HG03571 (cell line): ENCODE results near the gene DDIT4.
"Not testable (repeated sequence)": the region's sequence is repeated elsewhere in the genome, so short reads cannot be mapped to it uniquely, and the experiment has no call there.

Source experiments
- ATAC-seq: cut with Tn5 transposase; IDR thresholded peaks from one replicate; pipeline ENCODE4 v1.9.1; 2021; ENCODE audit not compliant: unreplicated experiment

DDIT4 gene, protein sequence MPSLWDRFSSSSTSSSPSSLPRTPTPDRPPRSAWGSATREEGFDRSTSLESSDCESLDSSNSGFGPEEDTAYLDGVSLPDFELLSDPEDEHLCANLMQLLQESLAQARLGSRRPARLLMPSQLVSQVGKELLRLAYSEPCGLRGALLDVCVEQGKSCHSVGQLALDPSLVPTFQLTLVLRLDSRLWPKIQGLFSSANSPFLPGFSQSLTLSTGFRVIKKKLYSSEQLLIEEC

DNA sequence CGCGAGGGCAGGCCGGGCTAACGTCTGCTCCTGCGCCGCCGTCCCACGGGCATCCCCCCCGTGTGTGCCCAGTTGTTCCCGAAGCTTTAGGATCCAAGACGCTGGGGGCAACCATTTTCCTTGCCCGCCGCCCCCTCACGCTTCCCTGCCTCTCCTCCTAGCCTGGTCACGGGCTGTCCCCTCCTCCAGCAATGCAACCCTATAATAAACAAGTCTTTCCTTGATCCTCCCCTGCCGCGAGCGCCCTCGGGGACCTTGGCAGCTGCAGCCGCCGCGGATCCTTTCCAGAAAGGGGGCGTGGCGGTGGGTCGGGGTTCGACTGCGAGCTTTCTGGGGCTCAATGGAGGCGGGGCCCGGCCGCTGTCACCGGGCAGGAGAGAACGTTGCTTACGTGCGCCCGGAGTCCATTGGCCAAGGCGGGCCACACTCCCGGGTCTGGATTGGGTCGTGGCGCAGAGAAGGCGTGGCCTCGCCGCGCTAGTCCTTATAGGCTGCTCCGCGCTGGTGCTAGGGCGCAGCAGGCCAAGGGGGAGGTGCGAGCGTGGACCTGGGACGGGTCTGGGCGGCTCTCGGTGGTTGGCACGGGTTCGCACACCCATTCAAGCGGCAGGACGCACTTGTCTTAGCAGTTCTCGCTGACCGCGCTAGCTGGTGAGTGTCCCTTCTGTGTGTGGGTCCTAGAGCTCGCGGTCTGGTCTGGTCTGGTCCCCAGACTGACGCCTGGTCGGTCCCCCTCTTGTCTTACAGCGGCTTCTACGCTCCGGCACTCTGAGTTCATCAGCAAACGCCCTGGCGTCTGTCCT, at the start of gene DDIT4:
DDIT4 (plus strand) TSS at position 515 of the 803 bp plus-strand sequence. CDS start 293 bp downstream, outside the sequence.
- ATAC-seq = peak; percentile 76

DNA sequence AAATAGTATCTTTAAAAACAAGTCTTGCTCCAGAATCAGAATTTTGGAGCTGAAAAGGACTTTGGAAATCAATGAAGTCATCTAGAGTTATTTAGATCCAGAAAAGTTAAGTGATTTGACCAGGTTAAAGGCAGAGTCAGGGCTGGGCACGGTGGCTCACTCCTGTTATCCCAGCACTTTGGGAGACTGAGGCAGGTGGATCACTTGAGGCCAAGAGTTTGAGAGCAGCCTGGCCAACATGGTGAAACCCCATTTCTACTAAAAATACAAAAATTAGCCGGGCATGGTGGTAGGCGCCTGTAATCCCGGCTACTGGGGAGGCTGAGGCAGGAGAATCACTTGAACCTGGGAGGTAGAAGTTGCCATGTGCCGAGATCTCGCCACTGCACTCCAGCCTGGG, 49.5 kb upstream of the DDIT4 start:
- ATAC-seq = not testable (repeated sequence)

DNA sequence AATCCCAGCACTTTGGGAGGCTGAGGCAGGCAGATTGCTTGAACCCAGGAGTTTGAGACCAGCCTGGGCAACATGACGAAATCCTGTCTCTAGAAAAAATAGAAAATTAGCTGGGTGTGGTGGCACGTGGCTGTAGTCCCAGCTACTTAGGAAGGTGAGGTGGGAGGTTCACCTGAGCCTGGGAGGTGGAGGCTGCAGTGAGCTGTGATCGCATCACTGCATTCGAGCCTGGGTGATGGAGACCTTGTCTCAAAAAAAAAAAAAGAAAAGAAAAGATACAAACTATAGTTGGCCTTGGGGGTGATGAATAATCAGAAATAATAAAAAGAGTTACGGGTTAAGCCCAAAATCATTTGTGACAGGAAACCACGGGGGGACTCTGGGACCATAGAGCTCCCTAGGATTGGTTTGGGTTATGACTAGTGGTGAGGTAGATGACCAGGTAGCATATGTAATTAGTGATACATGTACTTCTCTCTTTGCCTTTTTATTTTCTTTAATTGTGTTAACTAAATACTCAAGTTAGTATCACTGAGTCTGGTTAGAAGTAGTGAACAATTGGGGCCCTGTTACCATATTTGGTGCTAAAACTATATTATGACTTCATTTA, 47.2 kb upstream of the DDIT4 start:
- no peak for ATAC-seq

DNA sequence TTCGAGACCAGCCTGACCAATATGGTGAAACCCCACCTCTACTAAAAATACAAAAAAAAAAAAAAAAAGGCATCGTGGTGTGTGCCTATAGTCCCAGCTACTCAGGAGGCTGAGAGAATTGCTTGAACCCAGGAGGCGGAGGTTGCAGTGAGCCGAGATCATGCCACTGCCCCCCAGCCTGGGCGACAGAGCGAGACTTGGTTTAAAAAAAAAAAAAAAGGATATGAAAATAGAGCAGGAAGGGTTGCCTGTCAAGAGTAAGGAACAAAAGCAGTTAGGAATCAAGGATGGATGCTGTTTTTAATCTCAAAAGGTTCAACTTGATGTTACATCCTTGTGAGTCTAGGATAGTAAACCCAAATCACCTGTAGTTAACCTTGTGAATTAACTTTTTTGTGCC, 45.9 kb upstream of the DDIT4 start:
- no peak for ATAC-seq

DNA sequence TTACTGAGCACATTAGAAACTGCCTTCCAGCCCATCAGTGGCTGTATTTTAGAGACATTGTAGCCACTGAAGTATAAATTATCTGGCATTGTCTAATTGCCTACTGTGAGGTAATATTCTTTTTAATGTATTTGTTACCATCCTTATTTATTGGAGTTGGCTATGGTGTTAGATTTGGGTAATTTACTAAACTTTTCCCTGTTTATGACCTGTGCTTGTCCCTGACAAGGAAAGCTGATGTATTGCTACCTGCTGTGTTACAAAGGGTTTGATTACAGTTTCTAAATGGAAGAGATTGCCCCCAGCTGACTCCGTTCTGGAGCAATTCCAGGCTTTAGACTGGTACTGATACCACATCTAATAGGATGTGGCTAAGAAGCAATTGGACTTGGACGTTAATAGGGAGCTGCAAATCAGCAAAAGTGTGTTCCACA, 45.4 kb upstream of the DDIT4 start:
- no peak for ATAC-seq

DNA sequence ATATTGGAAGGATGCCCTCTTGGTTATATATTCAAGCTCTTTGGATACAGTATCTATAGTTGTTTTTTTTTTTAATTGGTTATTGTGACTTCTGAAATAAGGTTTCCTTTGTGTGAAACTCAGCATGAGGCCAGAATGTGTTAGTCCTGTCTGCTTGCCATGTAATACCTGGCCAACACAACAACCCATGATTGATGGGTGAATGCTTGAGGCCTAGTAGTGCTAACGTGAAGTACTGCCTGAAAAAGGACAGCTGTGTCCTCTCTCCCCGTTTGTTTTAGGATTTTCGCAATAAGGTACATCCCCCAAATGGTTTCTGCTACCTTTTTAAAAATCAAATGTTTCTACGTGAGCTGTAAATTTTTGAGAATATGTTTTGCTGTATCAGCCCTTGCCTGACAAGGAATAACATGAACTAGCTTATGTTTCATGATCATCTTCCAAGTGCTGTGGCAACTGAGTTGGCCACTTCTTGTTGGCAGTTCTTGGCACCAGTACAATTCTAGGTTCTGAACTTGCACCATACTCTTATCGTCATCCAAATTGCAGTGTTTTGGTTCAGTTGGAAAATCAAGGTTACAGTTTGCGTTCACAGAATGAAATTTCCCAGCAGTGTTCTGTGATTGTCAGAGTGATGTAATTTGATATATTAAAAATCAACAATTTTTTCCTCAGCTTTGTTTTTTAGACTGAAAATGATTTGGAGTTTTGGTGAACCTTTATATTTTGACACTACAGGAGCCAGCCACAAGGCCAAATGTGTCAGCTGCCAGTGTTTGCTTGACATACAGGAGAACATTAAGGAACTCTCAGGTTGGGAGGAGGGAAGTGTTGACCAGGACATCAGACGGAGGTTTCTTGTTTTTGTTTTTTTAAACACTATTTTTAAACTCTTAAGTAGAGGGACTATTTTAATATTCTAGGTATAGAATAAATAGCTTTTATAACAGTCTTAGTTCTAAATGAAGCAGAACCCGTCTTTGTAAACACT, 44.2 kb upstream of the DDIT4 start:
- no peak for ATAC-seq

DNA sequence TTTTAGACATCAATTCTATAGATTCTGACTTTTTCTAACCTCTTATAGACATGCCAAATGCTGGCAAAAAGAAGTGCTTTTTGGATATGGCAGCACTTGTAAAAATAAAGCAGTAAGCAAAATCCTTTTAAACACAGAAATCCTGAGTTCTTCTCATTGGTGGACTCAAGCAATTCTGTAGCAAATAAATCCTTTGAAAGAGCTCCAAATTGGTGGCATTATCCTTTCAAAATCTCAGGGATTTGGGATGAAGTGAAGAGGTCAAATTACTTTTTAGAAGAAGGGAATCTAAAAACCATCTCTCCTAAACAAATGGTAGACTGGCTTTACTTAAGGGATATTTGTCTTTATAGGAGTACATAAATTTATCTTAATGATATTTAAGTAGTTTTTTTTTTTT, 40.1 kb upstream of the DDIT4 start:
- ATAC-seq = no peak

DNA sequence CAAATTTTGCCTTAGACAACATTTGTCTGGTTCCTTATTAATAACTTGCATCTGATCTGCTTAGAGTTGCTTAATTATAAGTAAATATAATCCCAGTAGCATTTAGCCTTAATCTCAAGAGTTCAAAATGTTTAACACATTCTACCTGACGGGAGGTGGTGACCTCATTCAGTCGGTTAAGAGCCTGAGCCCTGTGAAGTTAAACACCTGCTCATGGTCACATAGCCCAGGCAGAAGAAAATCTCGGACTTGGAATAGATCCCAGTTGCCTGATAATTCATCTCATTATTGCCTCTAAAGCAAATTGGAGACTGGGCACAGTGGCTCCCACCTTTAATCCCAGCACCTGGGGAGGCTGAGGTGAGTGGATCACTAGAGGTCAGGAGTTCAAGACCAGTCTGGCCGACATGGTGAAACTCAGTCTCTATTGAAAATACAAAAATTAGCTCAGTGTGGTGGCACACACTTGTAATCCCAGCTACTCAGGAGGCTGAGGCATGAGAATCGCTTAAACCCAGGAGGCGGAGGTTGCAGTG, 39.1 kb upstream of the DDIT4 start:
- ATAC-seq = no peak

DNA sequence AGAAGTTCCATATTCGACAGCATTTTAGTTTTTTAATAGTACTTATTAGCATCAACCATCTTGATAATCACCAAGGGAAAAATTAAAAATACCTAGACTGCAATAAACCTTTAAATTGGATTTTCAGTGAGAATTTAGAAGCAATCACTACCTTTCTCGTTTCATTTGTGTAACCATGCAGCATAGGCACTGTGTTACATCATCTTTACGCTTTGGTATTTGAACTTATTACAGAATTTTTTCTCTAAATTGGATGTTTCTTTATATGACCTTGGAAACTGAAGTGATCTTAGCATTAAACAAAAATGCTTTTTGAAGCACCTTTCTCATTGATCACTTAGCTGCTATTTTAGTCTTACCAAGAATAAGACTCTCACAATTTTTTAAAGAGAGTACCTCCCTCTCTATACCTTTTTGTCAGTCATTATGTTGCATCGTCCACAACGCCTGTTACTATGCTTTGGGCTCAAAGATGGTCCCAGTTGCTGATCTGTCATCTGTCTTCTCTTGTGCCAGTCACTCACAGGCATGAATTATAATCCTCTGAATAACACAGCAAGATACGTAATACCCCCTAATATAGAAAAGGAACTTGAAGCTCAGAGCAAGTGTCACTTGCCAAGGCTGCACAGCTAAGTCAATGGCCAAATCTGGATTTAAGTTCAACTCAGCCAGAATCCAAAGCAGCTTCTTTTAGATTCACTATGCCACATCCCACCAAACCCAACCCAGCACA, 38.0 kb upstream of the DDIT4 start:
- ATAC-seq = no peak

DNA sequence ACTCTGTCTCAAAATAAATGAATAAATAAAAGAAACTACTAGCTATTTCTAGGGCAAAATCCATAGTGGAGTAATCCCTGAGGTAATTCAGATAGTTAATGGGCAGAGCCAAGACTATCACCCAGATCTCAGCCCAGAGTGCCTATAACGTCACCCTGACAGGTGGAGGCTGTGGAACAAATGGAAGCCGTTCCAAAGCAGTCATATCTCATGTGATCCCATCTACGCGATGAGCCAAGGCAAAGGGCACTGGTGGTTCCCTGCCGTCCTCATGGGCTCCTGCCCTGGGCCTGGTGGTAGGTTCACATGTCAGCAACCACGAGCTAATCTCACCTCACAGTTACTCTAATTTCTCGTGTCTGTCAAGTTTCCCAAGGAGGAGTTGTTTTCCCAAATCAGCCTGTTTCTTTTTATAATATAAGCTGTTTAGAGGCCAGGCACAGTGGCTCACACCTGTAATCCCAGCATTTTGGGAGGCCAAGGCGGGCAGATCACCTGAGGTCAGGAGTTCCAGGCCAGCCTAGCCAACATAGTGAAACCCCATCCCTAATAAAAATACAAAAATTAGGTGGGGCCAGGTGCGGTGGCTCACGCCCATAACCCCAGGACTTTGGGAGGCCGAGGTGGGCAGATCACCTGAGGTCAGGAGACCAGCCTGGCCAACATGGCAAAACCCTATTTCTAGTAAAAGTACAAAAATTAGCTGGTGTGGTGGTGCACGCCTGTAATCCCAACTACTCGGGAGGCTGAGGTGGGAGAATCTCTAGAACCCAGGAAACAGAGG, 35.1 kb upstream of the DDIT4 start:
- ATAC-seq = no peak

DNA sequence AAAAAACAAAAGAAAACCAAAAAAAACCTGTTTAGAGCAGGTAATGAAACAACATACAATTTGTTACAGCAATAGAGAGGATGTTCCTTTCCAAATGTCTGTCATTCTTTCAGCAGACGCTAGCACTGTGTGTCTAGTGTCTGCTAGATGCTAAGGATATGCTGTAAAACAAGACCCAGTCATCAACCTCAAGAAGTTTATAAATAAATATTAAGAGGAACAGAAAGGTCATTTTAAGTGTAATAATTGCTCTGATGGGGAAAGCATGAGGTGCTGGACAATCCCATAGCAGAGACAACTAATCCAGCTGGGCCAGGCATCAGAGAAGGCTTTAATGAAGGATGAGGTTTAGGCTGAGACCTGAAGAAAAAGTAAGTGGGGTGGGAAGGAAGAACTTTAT, 34.3 kb upstream of the DDIT4 start:
- no peak for ATAC-seq

DNA sequence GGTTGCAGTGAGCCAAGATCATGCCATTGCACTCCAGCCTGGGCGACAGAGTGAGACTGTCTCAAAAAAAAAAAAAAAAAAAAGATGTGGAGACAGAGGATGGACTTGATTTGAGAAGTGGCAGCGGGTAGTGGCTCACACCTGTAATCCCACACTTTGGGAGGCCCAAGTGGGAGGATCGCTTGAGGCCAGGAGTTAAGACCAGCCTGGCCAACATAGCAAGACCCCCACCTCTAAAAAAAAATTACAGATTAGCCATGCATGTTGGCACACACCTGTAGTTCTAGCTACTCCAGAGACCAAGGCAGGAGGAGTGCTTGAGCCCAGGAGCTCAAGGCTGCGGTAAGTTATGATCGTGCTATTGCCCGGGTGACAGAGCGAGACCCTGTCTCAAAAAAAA, 33.4 kb upstream of the DDIT4 start:
- ATAC-seq = no peak

DNA sequence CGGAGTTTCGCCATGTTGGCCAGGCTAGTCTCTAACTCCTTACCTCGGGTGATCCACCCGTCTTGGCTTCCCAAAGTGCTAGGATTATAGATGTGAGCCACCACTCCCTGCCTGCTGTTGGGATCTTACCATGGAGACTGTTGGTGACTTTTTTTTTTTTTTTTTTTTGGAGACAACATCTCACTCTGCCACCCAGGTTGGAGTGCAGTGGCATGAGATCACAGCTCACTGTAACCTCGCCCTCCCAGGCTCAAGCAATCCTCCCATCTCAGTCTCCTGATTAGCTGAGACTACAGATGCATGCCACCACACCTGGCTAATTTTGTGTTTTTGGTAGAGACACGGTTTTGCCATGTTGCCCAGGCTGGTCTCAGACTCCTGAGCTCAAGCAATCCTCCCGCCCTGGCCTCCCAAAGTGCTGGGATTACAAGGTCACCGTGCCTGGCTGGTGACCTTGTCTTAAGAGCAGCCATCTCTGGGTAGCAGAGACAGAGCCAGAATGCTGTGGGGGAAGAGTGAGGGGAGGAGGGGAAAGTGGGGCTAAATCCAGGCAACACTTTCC, 32.0 kb upstream of the DDIT4 start:
- no peak for ATAC-seq

DNA sequence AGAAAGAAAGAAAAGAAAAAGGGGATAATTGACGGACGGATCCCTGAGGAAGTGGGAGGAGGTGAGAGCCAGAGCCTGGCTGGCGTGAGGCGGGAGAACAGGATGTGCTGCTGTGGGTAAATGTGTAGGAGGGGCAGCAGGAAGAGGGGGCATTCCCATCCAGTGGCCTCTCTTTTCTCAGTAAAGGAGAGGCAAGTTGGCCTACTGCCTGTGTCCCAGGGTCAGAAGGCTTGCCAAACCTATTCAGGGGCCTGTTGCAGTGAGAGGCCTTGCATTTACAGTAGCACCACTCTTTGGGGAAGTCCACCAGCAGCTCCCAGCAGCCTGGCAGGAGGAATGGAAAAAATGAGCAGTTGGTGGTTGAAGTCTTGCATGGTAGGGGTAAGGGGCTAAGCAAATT, 31.0 kb upstream of the DDIT4 start:
- no peak for ATAC-seq

DNA sequence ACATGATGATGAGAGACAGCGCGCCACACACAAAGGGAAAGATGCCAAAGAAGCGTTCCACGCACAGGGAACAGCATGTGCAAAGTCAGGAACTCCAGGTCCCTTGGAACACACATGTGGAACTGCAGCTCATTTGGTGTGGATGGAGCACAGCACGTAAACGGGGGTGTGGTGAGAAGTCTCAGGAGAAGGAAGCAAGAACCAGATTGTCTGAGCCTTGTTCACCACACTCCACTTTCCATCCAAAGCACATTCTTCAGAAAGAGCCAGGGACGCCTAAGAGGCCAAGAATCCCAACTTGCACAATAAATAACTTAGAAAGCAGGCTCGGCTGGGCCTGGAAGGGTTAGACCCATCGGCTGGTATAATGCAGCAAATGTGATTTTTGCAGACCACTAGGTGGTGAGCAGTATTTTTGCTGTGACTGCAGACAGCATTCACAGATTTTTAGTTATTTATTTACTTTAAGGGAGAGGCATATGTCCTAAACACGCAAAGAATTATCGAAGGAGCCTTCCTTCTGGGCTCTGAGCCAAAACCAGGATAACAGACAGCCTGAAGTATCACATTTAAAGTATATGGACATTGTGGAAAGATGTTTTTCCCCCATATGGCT, 29.8 kb upstream of the DDIT4 start:
- ATAC-seq = no peak

DNA sequence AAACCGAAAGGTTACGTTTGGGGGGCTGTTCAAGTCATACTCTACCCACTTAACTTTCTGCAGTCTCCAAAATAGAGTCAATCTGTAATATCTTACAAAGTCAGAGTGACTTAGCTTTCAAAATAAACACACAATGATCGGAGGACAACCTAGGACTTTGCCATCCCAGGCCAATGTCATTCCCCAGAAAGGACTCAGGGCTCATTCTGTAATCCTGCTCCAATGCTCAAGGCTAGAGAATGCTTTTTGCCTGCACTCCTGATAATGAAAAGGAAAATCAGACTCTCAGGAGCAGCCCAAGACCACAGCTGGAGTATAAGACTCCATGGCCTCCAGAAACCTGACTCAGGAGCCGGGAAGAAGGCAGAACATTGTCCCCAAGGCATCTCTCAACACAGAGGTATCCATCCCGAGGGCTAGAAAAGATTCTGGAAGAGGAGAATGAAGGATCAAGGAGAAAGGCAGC, 29.1 kb upstream of the DDIT4 start:
- ATAC-seq = no peak

DNA sequence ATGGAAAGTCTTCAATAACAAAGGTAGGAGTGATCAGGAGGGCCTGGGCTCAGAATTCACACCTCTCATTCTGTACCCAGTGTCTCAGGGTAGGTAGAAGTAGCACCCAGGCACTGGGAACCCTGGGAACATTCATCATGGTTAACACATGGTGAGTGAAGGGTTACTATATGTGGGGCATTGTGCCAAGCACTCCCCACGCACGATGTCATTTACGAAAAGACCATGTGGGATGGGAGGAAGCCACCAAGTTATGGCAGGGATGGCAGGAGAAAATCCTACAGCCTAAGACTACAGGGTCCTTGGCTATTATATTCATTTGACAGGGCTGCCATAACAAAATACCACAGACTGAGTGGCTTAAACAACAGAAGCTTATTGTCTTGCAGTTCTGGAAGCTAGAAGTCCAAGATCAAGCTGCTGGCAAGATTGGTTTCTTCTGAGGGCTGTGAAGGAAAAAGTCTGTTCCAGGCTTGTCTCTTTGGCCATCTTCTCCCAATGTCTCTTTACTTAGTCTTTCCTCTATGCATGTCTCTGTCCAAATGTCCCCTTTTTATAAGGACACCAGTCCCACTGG, 27.7 kb upstream of the DDIT4 start:
- no peak for ATAC-seq
